ENCODE results near the gene GREB1L.

Gene GREB1L

DNA sequence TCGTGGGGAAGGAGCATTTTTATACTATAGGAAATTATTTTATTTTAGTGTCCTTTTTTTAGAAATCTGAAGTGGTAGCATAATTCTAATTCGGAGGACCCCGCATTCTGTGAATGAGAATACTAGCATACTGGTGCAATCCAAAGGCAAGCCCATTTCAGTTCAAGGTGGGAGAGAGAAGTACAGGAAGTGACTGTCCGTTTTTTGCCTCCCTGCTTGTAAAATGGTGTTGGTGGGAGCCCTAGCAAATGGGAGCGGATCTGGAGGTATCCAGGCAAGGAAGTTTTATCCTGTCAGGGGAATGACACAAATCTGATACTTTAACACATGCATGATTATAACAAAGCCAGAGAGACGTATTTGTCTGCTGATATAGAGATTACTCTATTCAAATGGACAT lies 216.8 kb downstream of the GREB1L start:
- H3K4me2 ChIP-seq (ENCODE audit: low read length), result no peak overlapping the region
- H4K20me1 ChIP-seq (ENCODE audit: insufficient read depth, low read length), result no peaks in the 10 kb centered on the region
- H3K9me3 ChIP-seq (ENCODE audit: low read length), result no peaks in the 10 kb centered on the region
- no peaks in the 10 kb centered on the region for H3K4me1 ChIP-seq (ENCODE audit: insufficient read depth, low read length, severe bottlenecking)
- no peak overlapping the region for H2AFZ ChIP-seq (ENCODE audit: low read length)
- H3K4me3 ChIP-seq (ENCODE audit: low read depth, low read length, poor library complexity, severe bottlenecking), result no peak overlapping the region
- no peaks in the 10 kb centered on the region for H3K9me2 ChIP-seq (ENCODE audit: low read depth, low read length)
- no peaks in the 10 kb centered on the region for H3F3A ChIP-seq (ENCODE audit: insufficient read depth, low read length)
- H3K36me3 ChIP-seq (ENCODE audit: insufficient read depth, low read length), result no peaks in the 10 kb centered on the region
- H3K9ac ChIP-seq (ENCODE audit: low read length), result no peak overlapping the region
- TF ChIP-seq, protein P1, sequence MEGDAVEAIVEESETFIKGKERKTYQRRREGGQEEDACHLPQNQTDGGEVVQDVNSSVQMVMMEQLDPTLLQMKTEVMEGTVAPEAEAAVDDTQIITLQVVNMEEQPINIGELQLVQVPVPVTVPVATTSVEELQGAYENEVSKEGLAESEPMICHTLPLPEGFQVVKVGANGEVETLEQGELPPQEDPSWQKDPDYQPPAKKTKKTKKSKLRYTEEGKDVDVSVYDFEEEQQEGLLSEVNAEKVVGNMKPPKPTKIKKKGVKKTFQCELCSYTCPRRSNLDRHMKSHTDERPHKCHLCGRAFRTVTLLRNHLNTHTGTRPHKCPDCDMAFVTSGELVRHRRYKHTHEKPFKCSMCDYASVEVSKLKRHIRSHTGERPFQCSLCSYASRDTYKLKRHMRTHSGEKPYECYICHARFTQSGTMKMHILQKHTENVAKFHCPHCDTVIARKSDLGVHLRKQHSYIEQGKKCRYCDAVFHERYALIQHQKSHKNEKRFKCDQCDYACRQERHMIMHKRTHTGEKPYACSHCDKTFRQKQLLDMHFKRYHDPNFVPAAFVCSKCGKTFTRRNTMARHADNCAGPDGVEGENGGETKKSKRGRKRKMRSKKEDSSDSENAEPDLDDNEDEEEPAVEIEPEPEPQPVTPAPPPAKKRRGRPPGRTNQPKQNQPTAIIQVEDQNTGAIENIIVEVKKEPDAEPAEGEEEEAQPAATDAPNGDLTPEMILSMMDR (IDR thresholded peaks at IDR 0.05; ENCODE audit: low read length), result no peak
- no peak for TF ChIP-seq EZH2 (IDR thresholded peaks at IDR 0.05; ENCODE audit: borderline replicate concordance, low read length)
- H3K27ac ChIP-seq (ENCODE audit: low read depth, low read length, poor library complexity, severe bottlenecking), result no peak overlapping the region
- no peaks in the 10 kb centered on the region for H3K79me2 ChIP-seq (ENCODE audit: insufficient read depth, low read length)
- H3K27me3 ChIP-seq (ENCODE audit: insufficient read depth, low read length), result no peaks in the 10 kb centered on the region

DNA sequence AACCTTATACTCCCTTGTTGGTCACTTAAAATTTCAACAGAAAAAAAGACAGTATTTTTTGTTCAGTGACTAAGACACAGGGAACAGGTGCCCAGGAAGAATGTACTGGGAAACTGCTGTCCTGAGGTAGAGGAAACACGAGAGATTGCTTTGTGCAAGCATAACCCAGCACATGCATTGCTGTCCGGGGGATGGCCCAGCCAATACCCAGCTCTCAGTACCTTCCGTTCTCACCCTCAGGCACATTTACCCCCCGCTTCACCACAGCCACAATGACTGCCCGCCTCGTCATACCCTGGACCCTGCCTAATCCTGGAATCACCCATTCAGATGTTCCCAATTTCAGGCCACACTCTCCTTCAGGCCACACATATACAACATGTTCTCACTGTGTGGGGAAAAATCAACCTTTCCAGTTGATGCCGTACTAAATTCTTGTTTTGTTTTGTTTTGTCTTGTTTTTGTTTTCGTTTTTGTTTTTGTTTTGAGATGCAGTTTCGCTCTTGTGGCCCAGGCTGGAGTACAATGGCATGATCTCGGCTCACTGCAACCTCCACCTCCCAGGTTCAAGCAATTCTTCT lies 217.8 kb downstream of the GREB1L start:
- Histone ChIP-seq H3K9ac (ENCODE audit: low read length) (no peak overlapping the region), H3K4me3 (ENCODE audit: low read depth, low read length, poor library complexity, severe bottlenecking) (no peak overlapping the region), H3K9me2 (ENCODE audit: low read depth, low read length) (no peaks in the 10 kb centered on the region), H3K79me2 (ENCODE audit: insufficient read depth, low read length) (no peaks in the 10 kb centered on the region), H3K9me3 (ENCODE audit: low read length) (no peaks in the 10 kb centered on the region), H4K20me1 (ENCODE audit: insufficient read depth, low read length) (no peaks in the 10 kb centered on the region), H3F3A (ENCODE audit: insufficient read depth, low read length) (no peaks in the 10 kb centered on the region), H3K4me2 (ENCODE audit: low read length) (no peak overlapping the region), H3K27me3 (ENCODE audit: insufficient read depth, low read length) (no peaks in the 10 kb centered on the region), H3K4me1 (ENCODE audit: insufficient read depth, low read length, severe bottlenecking) (no peaks in the 10 kb centered on the region), H3K27ac (ENCODE audit: low read depth, low read length, poor library complexity, severe bottlenecking) (no peak overlapping the region), H2AFZ (ENCODE audit: low read length) (no peak overlapping the region), H3K36me3 (ENCODE audit: insufficient read depth, low read length) (no peaks in the 10 kb centered on the region)
- TF ChIP-seq EZH2 (IDR thresholded peaks at IDR 0.05; ENCODE audit: borderline replicate concordance, low read length), result no peak
- TF ChIP-seq, protein P1 (IDR thresholded peaks at IDR 0.05; ENCODE audit: low read length), result no peak

DNA sequence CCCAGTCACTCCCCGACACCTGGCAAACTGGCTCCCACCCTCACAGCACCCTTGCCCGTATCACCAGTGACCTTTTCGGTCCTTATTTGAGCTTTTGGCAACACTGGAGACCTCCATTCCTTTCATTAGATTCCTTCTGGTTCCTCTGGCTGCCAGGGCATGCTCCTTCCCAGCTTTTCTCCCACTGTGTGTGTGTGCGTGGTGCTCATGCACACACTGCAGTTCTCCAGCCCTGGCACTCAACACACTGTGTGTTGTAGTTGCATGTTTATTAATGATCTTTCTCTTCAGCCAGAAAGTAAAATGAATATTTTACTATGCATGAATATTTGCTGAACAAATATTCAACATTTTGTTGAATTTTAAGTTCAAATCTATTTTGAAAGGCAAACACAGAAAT lies 219.4 kb downstream of the GREB1L start:
- Histone ChIP-seq H3K27me3 (ENCODE audit: insufficient read depth, low read length) (no peaks in the 10 kb centered on the region), H3K4me2 (ENCODE audit: low read length) (no peak overlapping the region), H3K9ac (ENCODE audit: low read length) (no peak overlapping the region), H3K36me3 (ENCODE audit: insufficient read depth, low read length) (no peaks in the 10 kb centered on the region), H3K27ac (ENCODE audit: low read depth, low read length, poor library complexity, severe bottlenecking) (no peak overlapping the region), H3K9me2 (ENCODE audit: low read depth, low read length) (no peaks in the 10 kb centered on the region), H3K4me3 (ENCODE audit: low read depth, low read length, poor library complexity, severe bottlenecking) (no peak overlapping the region), H4K20me1 (ENCODE audit: insufficient read depth, low read length) (no peaks in the 10 kb centered on the region), H3K4me1 (ENCODE audit: insufficient read depth, low read length, severe bottlenecking) (no peaks in the 10 kb centered on the region), H3K79me2 (ENCODE audit: insufficient read depth, low read length) (no peaks in the 10 kb centered on the region), H3F3A (ENCODE audit: insufficient read depth, low read length) (no peaks in the 10 kb centered on the region), H2AFZ (ENCODE audit: low read length) (no peak overlapping the region), H3K9me3 (ENCODE audit: low read length) (no peaks in the 10 kb centered on the region)
- no peak for TF ChIP-seq EZH2 (IDR thresholded peaks at IDR 0.05; ENCODE audit: borderline replicate concordance, low read length)
- TF ChIP-seq, protein P1 (IDR thresholded peaks at IDR 0.05; ENCODE audit: low read length), result no peak
